ENCODE measurements around the gene SPATA31C1.

GRCh38 chr9:87973122-87973521 is 55.4 kb downstream of the SPATA31C1 start:
- TF ChIP-seq TAF1 (IDR thresholded peaks at IDR 0.05; ENCODE audit: low read depth, low read length) (no peak), POLR2A (IDR thresholded peaks at IDR 0.05; ENCODE audit: low read depth, low read length) (no peak)
